ENCODE results near the gene ERBB4. TPM values are rescaled to one million over a fixed set of nuclear protein-coding genes. Genes with fewer than 3 reads are reported as not detected.

The ERBB4 gene
- total and polyA plus RNA-seq, 3 experiments from 2014 or later: not detected

- no peak overlapping the region for H3K4me3 ChIP-seq (ENCODE audit: low read length)
- H3K27ac Mint-ChIP-seq: no peak overlapping the region
- no peaks in the 10 kb centered on the region for H3K4me1 ChIP-seq (ENCODE audit: insufficient read depth, low read length)
- POLR2A ChIA-PET: no interaction called here
- no peaks in the 10 kb centered on the region for H3K4me1 Mint-ChIP-seq
- no peak overlapping the region for H3K27ac ChIP-seq (ENCODE audit: low read depth, low read length)
- H3K36me3 Mint-ChIP-seq: no peaks in the 10 kb centered on the region
- CTCF ChIA-PET: no interaction called here
- H3K4me3 Mint-ChIP-seq: no peak overlapping the region
- H3K9me3 ChIP-seq (ENCODE audit: low read length): no peaks in the 10 kb centered on the region
- H3K36me3 ChIP-seq (ENCODE audit: insufficient read depth, low read length): no peaks in the 10 kb centered on the region
- no peaks in the 10 kb centered on the region for H3K27me3 ChIP-seq (ENCODE audit: insufficient read depth, low read length, poor library complexity, severe bottlenecking)
- no peak for DNase-seq
- H3K9me3 Mint-ChIP-seq: peaks cover 0 to 14% (median 2%) of the 10 kb centered on the region in 5 donors
- H3K27me3 Mint-ChIP-seq: no peaks in the 10 kb centered on the region
Observed at GRCh38 chr2:211982162-211982561, 556.4 kb downstream of the ERBB4 start.

GRCh38 chr2:211981451-211981850, 557.2 kb downstream of the ERBB4 start:
- Mint-ChIP-seq H3K4me1 (no peaks in the 10 kb centered on the region), H3K9me3 (peaks cover 0 to 14% (median 2%) of the 10 kb centered on the region in 5 donors), H3K27me3 (no peaks in the 10 kb centered on the region), H3K36me3 (no peaks in the 10 kb centered on the region), H3K27ac (no peak overlapping the region), H3K4me3 (no peak overlapping the region)
- Histone ChIP-seq H3K9me3 (ENCODE audit: low read length) (no peaks in the 10 kb centered on the region), H3K27ac (ENCODE audit: low read depth, low read length) (no peak overlapping the region), H3K36me3 (ENCODE audit: insufficient read depth, low read length) (no peaks in the 10 kb centered on the region), H3K4me3 (ENCODE audit: low read length) (no peak overlapping the region), H3K27me3 (ENCODE audit: insufficient read depth, low read length, poor library complexity, severe bottlenecking) (no peaks in the 10 kb centered on the region), H3K4me1 (ENCODE audit: insufficient read depth, low read length) (no peaks in the 10 kb centered on the region)
- POLR2A ChIA-PET: no interaction called here
- CTCF ChIA-PET: no interaction called here
- no peak for DNase-seq

GRCh38 chr2:211976076-211976475, 562.5 kb downstream of the ERBB4 start:
- H3K27me3 ChIP-seq (ENCODE audit: insufficient read depth, low read length, poor library complexity, severe bottlenecking): no peaks in the 10 kb centered on the region
- peaks cover 0 to 2% (median 0%) of the 10 kb centered on the region in 3 donors for H3K36me3 Mint-ChIP-seq
- no peak for DNase-seq
- no peaks in the 10 kb centered on the region for H3K4me1 Mint-ChIP-seq
- H3K36me3 ChIP-seq (ENCODE audit: insufficient read depth, low read length): no peaks in the 10 kb centered on the region
- H3K27ac Mint-ChIP-seq: no peak overlapping the region
- no peaks in the 10 kb centered on the region for H3K4me1 ChIP-seq (ENCODE audit: insufficient read depth, low read length)
- H3K4me3 ChIP-seq (ENCODE audit: low read length): no peak overlapping the region
- no peak overlapping the region for H3K4me3 Mint-ChIP-seq
- peaks cover 0 to 3% of the 10 kb centered on the region in 2 donors for H3K27me3 Mint-ChIP-seq
- POLR2A ChIA-PET: no interaction called here
- CTCF ChIA-PET: no interaction called here
- peaks cover 2 to 9% (median 7%) of the 10 kb centered on the region in 5 donors for H3K9me3 Mint-ChIP-seq
- H3K27ac ChIP-seq (ENCODE audit: low read depth, low read length): no peak overlapping the region
- H3K9me3 ChIP-seq (ENCODE audit: low read length): no peaks in the 10 kb centered on the region

- POLR2A ChIA-PET: no interaction called here
- no peaks in the 10 kb centered on the region for H3K27me3 Mint-ChIP-seq
- CTCF ChIA-PET: no interaction called here
Observed at GRCh38 chr2:211967234-211967633, 571.4 kb downstream of the ERBB4 start.

GRCh38 chr2:211963969-211964368, 574.6 kb downstream of the ERBB4 start:
- no peaks in the 10 kb centered on the region for H3K27me3 ChIP-seq (ENCODE audit: insufficient read depth, low read length, poor library complexity, severe bottlenecking)
- Mint-ChIP-seq H3K4me1 (no peaks in the 10 kb centered on the region), H3K9me3 (peaks cover 0 to 13% (median 2%) of the 10 kb centered on the region in 5 donors), H3K27ac (no peak overlapping the region), H3K27me3 (no peaks in the 10 kb centered on the region), H3K4me3 (no peak overlapping the region), H3K36me3 (no peaks in the 10 kb centered on the region)
- H3K9me3 ChIP-seq (ENCODE audit: low read length): no peaks in the 10 kb centered on the region
- ChIA-PET CTCF (no interaction called here), POLR2A (no interaction called here)
- no peak overlapping the region for H3K27ac ChIP-seq (ENCODE audit: low read depth, low read length)
- H3K4me3 ChIP-seq (ENCODE audit: low read length): no peak overlapping the region
- no peaks in the 10 kb centered on the region for H3K4me1 ChIP-seq (ENCODE audit: insufficient read depth, low read length)
- H3K36me3 ChIP-seq (ENCODE audit: insufficient read depth, low read length): no peaks in the 10 kb centered on the region
- no peak for DNase-seq

More at GRCh38 chr2:211967234-211967633, 571.4 kb downstream of the ERBB4 start:
- no peak overlapping the region for H3K27ac Mint-ChIP-seq
- Histone ChIP-seq H3K4me3 (ENCODE audit: low read length) (no peak overlapping the region), H3K9me3 (ENCODE audit: low read length) (no peaks in the 10 kb centered on the region), H3K27ac (ENCODE audit: low read depth, low read length) (no peak overlapping the region), H3K36me3 (ENCODE audit: insufficient read depth, low read length) (no peaks in the 10 kb centered on the region), H3K4me1 (ENCODE audit: insufficient read depth, low read length) (no peaks in the 10 kb centered on the region), H3K27me3 (ENCODE audit: insufficient read depth, low read length, poor library complexity, severe bottlenecking) (no peaks in the 10 kb centered on the region)
- H3K36me3 Mint-ChIP-seq: no peaks in the 10 kb centered on the region
- no peaks in the 10 kb centered on the region for H3K4me1 Mint-ChIP-seq
- no peak overlapping the region for H3K4me3 Mint-ChIP-seq
- peaks cover 0 to 11% (median 5%) of the 10 kb centered on the region in 5 donors for H3K9me3 Mint-ChIP-seq
- DNase-seq: no peak

GRCh38 chr2:211957799-211958198, 580.8 kb downstream of the ERBB4 start:
- H3K36me3 ChIP-seq (ENCODE audit: insufficient read depth, low read length): no peaks in the 10 kb centered on the region
- Mint-ChIP-seq H3K27ac (no peak overlapping the region), H3K9me3 (peaks cover 0 to 18% (median under 1%) of the 10 kb centered on the region in 5 donors), H3K4me3 (no peak overlapping the region), H3K4me1 (no peaks in the 10 kb centered on the region), H3K36me3 (no peaks in the 10 kb centered on the region), H3K27me3 (no peaks in the 10 kb centered on the region)
- H3K27me3 ChIP-seq (ENCODE audit: insufficient read depth, low read length, poor library complexity, severe bottlenecking): no peaks in the 10 kb centered on the region
- no peak for DNase-seq
- H3K4me1 ChIP-seq (ENCODE audit: insufficient read depth, low read length): no peaks in the 10 kb centered on the region
- CTCF ChIA-PET: no interaction called here
- H3K4me3 ChIP-seq (ENCODE audit: low read length): no peak overlapping the region
- H3K9me3 ChIP-seq (ENCODE audit: low read length): no peaks in the 10 kb centered on the region
- no peak overlapping the region for H3K27ac ChIP-seq (ENCODE audit: low read depth, low read length)
- POLR2A ChIA-PET: no interaction called here

- ChIA-PET CTCF (no interaction called here), POLR2A (no interaction called here)
- Mint-ChIP-seq H3K4me3 (no peak overlapping the region), H3K4me1 (no peaks in the 10 kb centered on the region), H3K27me3 (no peaks in the 10 kb centered on the region), H3K36me3 (no peaks in the 10 kb centered on the region), H3K27ac (no peak overlapping the region), H3K9me3 (peaks cover 0 to 16% (median 0%) of the 10 kb centered on the region in 5 donors)
- Histone ChIP-seq H3K27me3 (ENCODE audit: insufficient read depth, low read length, poor library complexity, severe bottlenecking) (no peaks in the 10 kb centered on the region), H3K27ac (ENCODE audit: low read depth, low read length) (no peak overlapping the region), H3K36me3 (ENCODE audit: insufficient read depth, low read length) (no peaks in the 10 kb centered on the region), H3K9me3 (ENCODE audit: low read length) (no peaks in the 10 kb centered on the region), H3K4me3 (ENCODE audit: low read length) (no peak overlapping the region), H3K4me1 (ENCODE audit: insufficient read depth, low read length) (no peaks in the 10 kb centered on the region)
- no peak for DNase-seq
Observed at GRCh38 chr2:211955648-211956047, 583.0 kb downstream of the ERBB4 start.

GRCh38 chr2:211948932-211949331, 589.7 kb downstream of the ERBB4 start:
- POLR2A ChIA-PET: no interaction called here
- H3K9me3 ChIP-seq (ENCODE audit: low read length): no peaks in the 10 kb centered on the region
- H3K9me3 Mint-ChIP-seq: peaks cover 2 to 17% (median 5%) of the 10 kb centered on the region in 5 donors
- CTCF ChIA-PET: no interaction called here
- no peaks in the 10 kb centered on the region for H3K27me3 Mint-ChIP-seq
- no peak for DNase-seq
- H3K4me3 Mint-ChIP-seq: no peak overlapping the region
- no peak overlapping the region for H3K27ac Mint-ChIP-seq
- H3K4me1 Mint-ChIP-seq: no peaks in the 10 kb centered on the region
- H3K36me3 ChIP-seq (ENCODE audit: insufficient read depth, low read length): no peaks in the 10 kb centered on the region
- no peaks in the 10 kb centered on the region for H3K4me1 ChIP-seq (ENCODE audit: insufficient read depth, low read length)
- no peak overlapping the region for H3K27ac ChIP-seq (ENCODE audit: low read depth, low read length)
- no peaks in the 10 kb centered on the region for H3K36me3 Mint-ChIP-seq
- no peaks in the 10 kb centered on the region for H3K27me3 ChIP-seq (ENCODE audit: insufficient read depth, low read length, poor library complexity, severe bottlenecking)
- H3K4me3 ChIP-seq (ENCODE audit: low read length): no peak overlapping the region

GRCh38 chr2:211946960-211947359, 591.6 kb downstream of the ERBB4 start:
- no peak overlapping the region for H3K4me3 ChIP-seq (ENCODE audit: low read length)
- H3K4me1 ChIP-seq (ENCODE audit: insufficient read depth, low read length): no peaks in the 10 kb centered on the region
- H3K27ac ChIP-seq (ENCODE audit: low read depth, low read length): no peak overlapping the region
- no peak overlapping the region for H3K27ac Mint-ChIP-seq
- no peaks in the 10 kb centered on the region for H3K36me3 ChIP-seq (ENCODE audit: insufficient read depth, low read length)
- POLR2A ChIA-PET: no interaction called here
- no peaks in the 10 kb centered on the region for H3K27me3 Mint-ChIP-seq
- H3K9me3 ChIP-seq (ENCODE audit: low read length): no peaks in the 10 kb centered on the region
- H3K36me3 Mint-ChIP-seq: no peaks in the 10 kb centered on the region
- no peaks in the 10 kb centered on the region for H3K4me1 Mint-ChIP-seq
- no peak for DNase-seq
- no peak overlapping the region for H3K4me3 Mint-ChIP-seq
- no peaks in the 10 kb centered on the region for H3K27me3 ChIP-seq (ENCODE audit: insufficient read depth, low read length, poor library complexity, severe bottlenecking)
- CTCF ChIA-PET: no interaction called here
- peaks cover 2 to 18% (median 5%) of the 10 kb centered on the region in 5 donors for H3K9me3 Mint-ChIP-seq

All from CD8-positive, alpha-beta memory T cell (primary cell).